HS-5 (cell line): ENCODE measurements around the gene KCNE2.
"Not testable (repeated sequence)": the region's sequence is repeated elsewhere in the genome, so short reads cannot be mapped to it uniquely, and the experiment has no call there.

Experiments
- DNase-seq: peaks from one replicate; pipeline ENCODE4 v3.0.0-alpha.2; 2012; ENCODE audit warnings: low read depth

KCNE2 gene

DNA sequence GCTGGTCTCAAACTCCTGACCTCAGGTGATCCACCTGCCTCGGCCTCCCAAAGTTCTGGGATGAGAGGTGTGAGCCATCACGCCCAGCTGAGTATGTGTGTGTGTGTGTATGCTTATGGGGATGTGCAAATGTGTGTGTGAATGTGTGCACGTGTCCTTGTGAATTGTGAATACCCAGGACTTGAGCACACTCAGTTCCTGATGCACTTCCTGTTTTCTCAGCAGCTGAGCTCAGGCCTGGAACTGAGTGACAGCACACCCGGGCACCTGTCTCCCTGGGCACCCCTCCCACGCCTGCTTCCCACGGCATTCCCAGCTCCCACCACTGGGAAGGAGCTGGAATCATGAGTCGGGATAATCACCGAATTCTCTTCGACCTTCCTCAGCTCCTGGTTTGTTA lies 43.5 kb downstream of the KCNE2 start:
- not testable (repeated sequence) for DNase-seq

DNA sequence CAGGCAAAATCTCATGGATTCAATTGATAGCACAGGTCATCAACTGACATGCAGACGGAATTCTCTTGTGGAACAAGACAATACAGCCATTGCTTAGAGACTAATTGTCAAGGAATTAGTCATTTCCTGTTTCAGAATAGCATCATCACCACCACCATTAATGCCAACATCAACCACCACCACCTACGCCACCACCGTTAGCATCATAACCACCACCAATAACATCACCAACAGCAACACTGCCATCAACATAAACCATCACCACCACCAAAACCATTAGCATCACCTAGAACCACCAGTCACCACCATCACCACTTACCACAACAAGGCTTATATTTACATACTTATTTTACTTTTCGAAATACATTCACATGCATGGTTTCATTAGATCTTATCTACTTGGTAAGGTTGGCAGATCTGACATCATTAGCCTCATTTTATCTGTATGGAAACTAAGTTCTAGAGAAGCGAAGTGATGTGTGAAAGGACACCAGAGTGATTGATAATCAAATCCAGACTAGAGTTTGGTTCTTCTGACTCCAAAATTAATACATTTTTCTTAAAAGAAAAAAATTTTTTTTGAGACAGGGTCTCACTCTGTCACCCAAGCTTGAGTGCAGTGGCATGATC lies 53.8 kb downstream of the KCNE2 start:
- DNase-seq: not testable (repeated sequence)
